NT2/D1 (cell line): ENCODE data around the gene EMP1.

Experiments used
- DNase-seq: peaks from one replicate; pipeline ENCODE4 v3.0.0-alpha.2; 2011; ENCODE audit warnings: low read depth, low spot score
- H3K27me3 ChIP-seq: 2 replicates; pipeline ENCODE4 v1.6.0; 2011; ENCODE audit warnings: mild to moderate bottlenecking; ENCODE audit not compliant: insufficient read length, insufficient read depth
- H3K36me3 ChIP-seq: 2 replicates; pipeline ENCODE4 v1.6.1; 2011; ENCODE audit warnings: mild to moderate bottlenecking, low read length, mixed read lengths; ENCODE audit not compliant: insufficient read depth, insufficient read length
- H3K4me1 ChIP-seq: 2 replicates; pipeline ENCODE4 v1.5.1; 2011; ENCODE audit not compliant: insufficient read depth, insufficient read length
- H3K4me3 ChIP-seq: 2 replicates; pipeline ENCODE4 v1.5.1; 2011; ENCODE audit warnings: low read depth; ENCODE audit not compliant: insufficient read length
- H3K9ac ChIP-seq: 2 replicates; pipeline ENCODE4 v1.6.0; 2011; ENCODE audit warnings: low read depth; ENCODE audit not compliant: insufficient read length
- H3K9me3 ChIP-seq: 2 replicates; pipeline ENCODE4 v1.5.1; 2011; ENCODE audit warnings: mild to moderate bottlenecking, low read length; ENCODE audit not compliant: insufficient read depth
- SUZ12 ChIP-seq: IDR thresholded peaks from 2 replicates; pipeline ENCODE4 v1.6.1; 2011; ENCODE audit not compliant: insufficient read length, insufficient read depth; ENCODE audit errors: extremely low read depth
- YY1 ChIP-seq: IDR thresholded peaks from 2 replicates; pipeline ENCODE4 v1.6.1; 2011; ENCODE audit not compliant: insufficient read length, insufficient read depth
- ZNF274 ChIP-seq: IDR thresholded peaks from 2 replicates; pipeline ENCODE4 v1.6.1; 2011; ENCODE audit warnings: mild to moderate bottlenecking, low read depth, low read length

Gene EMP1

GRCh38 chr12:13154027-13154538, 42.4 kb upstream of the EMP1 start:
- no peak overlapping the region for H3K9ac ChIP-seq
- H3K9me3 ChIP-seq, result no peaks in the 10 kb centered on the region; the same call in 1 of the 2 replicates
- peaks cover 4% of the 10 kb centered on the region for H3K4me1 ChIP-seq
- H3K27me3 ChIP-seq, result no peaks in the 10 kb centered on the region
- TF ChIP-seq ZNF274 (no peak), SUZ12 (no peak), YY1 (no peak)
- H3K4me3 ChIP-seq, result no peak overlapping the region
- no peak for DNase-seq
- no peaks in the 10 kb centered on the region for H3K36me3 ChIP-seq

- Histone ChIP-seq H3K4me3 (no peak overlapping the region), H3K27me3 (no peaks in the 10 kb centered on the region), H3K36me3 (no peaks in the 10 kb centered on the region), H3K4me1 (peaks cover 4% of the 10 kb centered on the region), H3K9me3 (no peaks in the 10 kb centered on the region; the same call in 1 of the 2 replicates), H3K9ac (no peak overlapping the region)
- TF ChIP-seq ZNF274 (no peak), YY1 (no peak), SUZ12 (no peak)
- DNase-seq, result no peak
Measured at GRCh38 chr12:13154831-13155230, 41.7 kb upstream of the EMP1 start.

DNA sequence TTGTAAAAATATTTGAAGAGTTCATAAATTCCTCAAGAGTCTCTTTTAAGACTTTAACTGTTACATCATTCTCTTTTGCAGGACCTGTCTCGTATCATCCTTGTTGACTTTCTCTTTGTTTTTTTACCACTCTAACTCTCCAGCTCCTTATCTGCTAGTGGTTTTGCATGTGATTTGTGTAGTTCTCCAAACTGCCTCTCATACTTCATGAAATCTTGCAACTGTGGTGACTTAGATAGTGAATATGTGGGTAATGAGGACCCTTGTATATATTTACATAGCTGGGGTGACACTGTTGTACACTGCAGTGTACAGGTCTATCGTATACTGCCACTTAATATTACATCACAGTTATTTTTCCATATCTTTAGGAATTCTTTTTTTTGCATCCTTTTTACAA, 40.2 kb upstream of the EMP1 start:
- H3K36me3 ChIP-seq, result no peaks in the 10 kb centered on the region
- TF ChIP-seq ZNF274 (no peak), SUZ12 (no peak)
- H3K4me1 ChIP-seq, result peaks cover 4% of the 10 kb centered on the region
- no peak overlapping the region for H3K9ac ChIP-seq
- no peak for DNase-seq
- H3K27me3 ChIP-seq, result no peaks in the 10 kb centered on the region
- no peak overlapping the region for H3K4me3 ChIP-seq
- H3K9me3 ChIP-seq, result no peaks in the 10 kb centered on the region

DNA sequence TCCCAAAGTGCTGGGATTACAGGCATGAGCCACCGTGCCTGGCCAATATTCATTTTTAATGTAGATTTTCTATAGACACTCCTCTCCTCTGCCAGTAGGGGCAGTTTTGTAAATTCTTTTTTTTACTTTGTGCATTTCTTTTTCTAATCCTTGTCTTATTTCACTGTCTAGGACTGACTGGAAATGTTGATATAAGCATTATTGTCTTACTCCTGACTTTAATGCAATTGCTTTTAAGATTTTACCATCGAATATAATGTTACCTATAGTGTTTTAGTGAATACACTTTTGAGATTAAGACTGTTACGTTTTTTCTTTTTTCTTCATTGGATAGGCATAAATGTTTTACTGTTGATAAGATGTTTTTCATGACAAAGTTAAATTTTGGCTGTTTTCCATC, 35.4 kb upstream of the EMP1 start:
- no peaks in the 10 kb centered on the region for H3K9me3 ChIP-seq
- H3K4me3 ChIP-seq, result no peak overlapping the region
- H3K36me3 ChIP-seq, result no peaks in the 10 kb centered on the region
- no peak overlapping the region for H3K9ac ChIP-seq
- H3K27me3 ChIP-seq, result no peaks in the 10 kb centered on the region
- TF ChIP-seq YY1, result no peak
- no peak for TF ChIP-seq ZNF274
- TF ChIP-seq SUZ12, result no peak
- no peak for DNase-seq
- peaks cover 4% of the 10 kb centered on the region for H3K4me1 ChIP-seq

DNA sequence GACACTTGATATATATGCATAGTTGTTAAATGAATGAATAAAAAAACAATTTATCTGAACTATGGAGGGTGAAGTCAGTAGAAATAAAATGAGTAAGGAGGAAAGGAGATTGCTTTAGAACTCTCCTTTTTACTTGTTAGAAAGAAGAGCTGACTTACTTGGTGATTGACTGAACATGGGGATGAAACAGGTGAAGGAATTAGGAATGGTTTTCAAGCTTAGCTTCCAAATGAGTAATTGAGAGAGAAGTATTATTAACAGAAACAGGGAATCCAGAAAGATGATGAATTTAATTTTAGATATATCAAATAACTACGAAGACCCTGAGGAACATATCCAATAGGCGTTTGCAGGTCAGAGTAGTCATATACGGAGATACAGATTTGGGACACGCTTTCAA, 33.6 kb upstream of the EMP1 start:
- DNase-seq, result no peak
- Histone ChIP-seq H3K4me1 (peaks cover 4% of the 10 kb centered on the region), H3K9ac (no peak overlapping the region), H3K4me3 (no peak overlapping the region), H3K27me3 (no peaks in the 10 kb centered on the region), H3K36me3 (no peaks in the 10 kb centered on the region), H3K9me3 (peaks cover 4% of the 10 kb centered on the region)
- no peak for TF ChIP-seq YY1
- TF ChIP-seq ZNF274, result no peak
- TF ChIP-seq SUZ12, result no peak

DNA sequence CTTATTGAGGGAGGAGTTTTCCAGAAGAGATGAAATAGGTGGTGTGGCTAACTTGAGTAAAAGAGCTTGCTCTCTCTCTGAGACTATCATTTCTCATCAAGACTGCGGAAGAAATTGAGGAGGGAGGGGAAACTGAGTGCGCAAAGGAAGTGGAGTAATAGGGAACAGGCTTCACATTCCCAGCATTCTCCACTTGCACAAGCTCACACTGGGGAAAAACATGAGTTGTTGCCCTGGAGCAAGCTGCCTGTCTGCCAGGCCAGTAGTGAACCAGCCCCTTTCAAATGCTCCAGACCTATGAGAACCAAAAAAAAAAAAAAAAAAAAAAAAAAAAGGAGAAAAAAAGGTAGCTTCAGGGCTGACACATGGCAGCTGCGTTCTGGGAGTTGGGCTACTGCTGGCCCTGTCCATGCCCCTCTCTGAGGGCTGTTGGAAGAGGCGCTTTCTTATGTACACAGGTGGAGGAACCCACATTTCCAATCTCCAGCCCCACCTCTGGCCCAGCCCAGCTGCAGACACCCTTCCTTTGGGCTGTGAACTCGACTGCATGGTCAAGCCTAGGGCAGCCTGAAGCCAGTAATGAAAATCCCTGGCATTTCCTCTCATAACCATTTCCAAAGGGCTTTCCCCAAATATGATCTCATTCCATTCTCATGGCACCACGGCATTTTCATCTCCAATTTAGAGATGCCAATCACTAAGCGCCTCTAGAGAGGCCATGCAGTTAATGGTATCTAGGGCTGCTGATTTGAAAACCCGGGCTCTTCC, 32.5 kb upstream of the EMP1 start:
- peaks cover 4% of the 10 kb centered on the region for H3K4me1 ChIP-seq
- peaks cover 8% of the 10 kb centered on the region for H3K9me3 ChIP-seq
- H3K9ac ChIP-seq, result no peak overlapping the region
- no peak overlapping the region for H3K4me3 ChIP-seq
- DNase-seq, result no peak
- H3K27me3 ChIP-seq, result no peaks in the 10 kb centered on the region
- TF ChIP-seq ZNF274, result no peak
- TF ChIP-seq YY1, result no peak
- no peak for TF ChIP-seq SUZ12
- no peaks in the 10 kb centered on the region for H3K36me3 ChIP-seq

- no peak for DNase-seq
- Histone ChIP-seq H3K4me1 (peaks cover 4% of the 10 kb centered on the region), H3K4me3 (no peak overlapping the region), H3K36me3 (no peaks in the 10 kb centered on the region), H3K9ac (no peak overlapping the region), H3K9me3 (peaks cover 8% of the 10 kb centered on the region), H3K27me3 (no peaks in the 10 kb centered on the region)
- TF ChIP-seq ZNF274, result no peak
- no peak for TF ChIP-seq SUZ12
- TF ChIP-seq YY1, result no peak
Measured at GRCh38 chr12:13164921-13165616, 31.5 kb upstream of the EMP1 start.
